ENCODE measurements around the gene TNFRSF8. TPM values are rescaled to one million over a fixed set of nuclear protein-coding genes. Genes with fewer than 3 reads are reported as not detected.
A peak's percentile ranks its signal among the peaks of the same experiment; 100 is the strongest.

Gene TNFRSF8
- total and polyA plus RNA-seq, 9 of the 15 experiments (the other 6 are each of a cell fraction or from before 2014, with no cell fraction given), result 3.5 to 38.4 (median 17.1) TPM

GRCh38 chr1:12173631-12174121 is 110.6 kb downstream of the TNFRSF8 start:
- peak; percentile 61 to 74 (median 65) for DNase-seq (ENCODE audit: extremely low read depth in 1 of 4, low spot score in 3 of 4)
- 17% methylated on average over 11 of the region's 11 CpGs for WGBS (ENCODE audit: insufficient coverage, low coverage, missing lambda C conversion rate)
- CTCF ChIA-PET (ENCODE audit: low intra/inter-chr PET ratio), result no interaction called here
- Histone ChIP-seq H2AFZ (ENCODE audit: low read depth, low read length) (no peak overlapping the region), H3K36me3 (ENCODE audit: control insufficient read depth, insufficient read depth, low read length) (peaks cover 31% of the 10 kb centered on the region; the same call in 2 of the 3 replicates), H3K27ac (ENCODE audit: extremely low read depth, low read depth, low read length) (no peak overlapping the region; the same call in 2 of the 3 replicates), H4K20me1 (replicated peaks; ENCODE audit: control insufficient read depth, insufficient read depth, low read length) (peaks cover 34% of the 10 kb centered on the region), H3K4me2 (ENCODE audit: insufficient read depth, low read length) (peak overlapping the region; percentile 15; the same call in 1 of the 2 replicates), H3K9ac (ENCODE audit: insufficient read depth in 1 of 2, low read depth in 2 of 2, low read length in 2 of 2) (peak overlapping the region in 1 of 2 experiments; percentile 73; a peak in 2 of 4 replicates), H3K79me2 (ENCODE audit: control insufficient read depth, insufficient read depth, low read length) (peaks cover 73% of the 10 kb centered on the region), H3K27me3 (ENCODE audit: control insufficient read depth in 2 of 2, insufficient read depth in 2 of 2, low read length in 2 of 2) (no peaks in the 10 kb centered on the region), H3K4me1 (replicated peaks in 1 of 2; ENCODE audit: control insufficient read depth in 2 of 2, insufficient read depth in 2 of 2, low read length in 2 of 2) (peaks cover 38 to 45% of the 10 kb centered on the region in 2 experiments), H3K9me1 (ENCODE audit: control insufficient read depth, insufficient read depth, low read length) (peaks cover 5% of the 10 kb centered on the region), H3K4me3 (no peak overlapping the region), H3K9me3 (replicated peaks; ENCODE audit: control insufficient read depth, insufficient read depth, low read depth, low read length) (no peaks in the 10 kb centered on the region)
- BruUV-seq (replicated peaks), result no TSS peak
- intact Hi-C loops (cut with micrococcal nuclease), result no loop called here
- peak; percentile 26 for ATAC-seq
- in situ Hi-C loops (cut with MboI), result no loop called here
- POLR2A ChIA-PET, result interaction anchor here (0.8 to 1.8 kb wide), 4 partner anchors 8 to 17 kb away, joined by 3 to 7 read pairs (median 3); no protein-coding TSS in a partner anchor
- FAIRE-seq, result peak; percentile 54
- TF ChIP-seq IRF1 (CRISPR knock-in tag; IDR thresholded peaks at IDR 0.05; ENCODE audit: borderline replicate concordance), result no peak
- 0 out of 2 replicates have a peak, but pooled peaks have one; percentile 5 for TF ChIP-seq ETV1 (tag; conservative IDR thresholded peaks at IDR 0.05; ENCODE audit: low read depth)
- TF ChIP-seq YY1 (IDR thresholded peaks at IDR 0.05; ENCODE audit: borderline replicate concordance in 1 of 3, control insufficient read depth in 1 of 3, extremely low read depth in 1 of 3, insufficient read depth in 3 of 3, insufficient read length in 1 of 3, insufficient replicate concordance in 2 of 3, low read depth in 1 of 3, low read length in 2 of 3), result no peak
- no peak for TF ChIP-seq ZNF764 (CRISPR knock-in tag; IDR thresholded peaks at IDR 0.05; ENCODE audit: low read depth)
- no peak for TF ChIP-seq HLTF (IDR thresholded peaks at IDR 0.05)
- TF ChIP-seq NRF1 (conservative IDR thresholded peaks at IDR 0.05 in 1 of 2, IDR thresholded peaks at IDR 0.05 in 1 of 2), result peak in 1 of 2 experiments; percentile 28; a peak in 1 of 4 replicates
- TF ChIP-seq ZNF12 (CRISPR knock-in tag; IDR thresholded peaks at IDR 0.05), result no peak
- TF ChIP-seq ZC3H8 (IDR thresholded peaks at IDR 0.05), result no peak
- TF ChIP-seq NKRF (IDR thresholded peaks at IDR 0.05; ENCODE audit: borderline replicate concordance), result no peak
- peak; percentile 66; the same call in 1 of the 2 replicates for TF ChIP-seq GABPB1 (CRISPR knock-in tag; IDR thresholded peaks at IDR 0.05)
- TF ChIP-seq ZBTB17 (CRISPR knock-in tag; IDR thresholded peaks at IDR 0.05), result no peak
- no peak for TF ChIP-seq ZNF253 (CRISPR knock-in tag; conservative IDR thresholded peaks at IDR 0.05)
- TF ChIP-seq POLR2AphosphoS2 (IDR thresholded peaks at IDR 0.05; ENCODE audit: low read length), result no peak
- TF ChIP-seq UBTF (IDR thresholded peaks at IDR 0.05; ENCODE audit: borderline replicate concordance in 1 of 2, low read depth in 2 of 2, low read length in 2 of 2), result no peak
- TF ChIP-seq E2F1 (CRISPR knock-in tag; IDR thresholded peaks at IDR 0.05), result no peak
- TF ChIP-seq CCAR2 (IDR thresholded peaks at IDR 0.05; ENCODE audit: low read depth, low read length), result no peak
